Cardiac fibroblast (primary cell): ENCODE data around the gene LYAR.
A peak's percentile ranks its signal among the peaks of the same experiment; 100 is the strongest.
"Not testable (repeated sequence)": the region's sequence is repeated elsewhere in the genome, so short reads cannot be mapped to it uniquely, and the experiment has no call there.

ENCODE experiments used
- DNase-seq, 2 donors: peaks; one replicate each; pipeline versions ENCODE4 v3.0.0 to v3.0.0-alpha.2; 2010; ENCODE audit warnings: low read depth in 2 of 2
- H3K4me3 ChIP-seq, 2 donors: replicated peaks in 1 of 2; 1 replicate in 1 of 2; 2 replicates in 1 of 2; pipeline ENCODE4 v1.5.1; 2011; ENCODE audit warnings: low read depth in 2 of 2, low read length in 2 of 2, mild to moderate bottlenecking in 2 of 2, moderate library complexity in 1 of 2
- TF ChIP-seq, protein P1 (sequence below): IDR thresholded peaks from one replicate; pipeline ENCODE4 v1.5.1; 2011; ENCODE audit warnings: low read depth, mild to moderate bottlenecking, low read length, inconsistent platforms

The LYAR gene

DNA sequence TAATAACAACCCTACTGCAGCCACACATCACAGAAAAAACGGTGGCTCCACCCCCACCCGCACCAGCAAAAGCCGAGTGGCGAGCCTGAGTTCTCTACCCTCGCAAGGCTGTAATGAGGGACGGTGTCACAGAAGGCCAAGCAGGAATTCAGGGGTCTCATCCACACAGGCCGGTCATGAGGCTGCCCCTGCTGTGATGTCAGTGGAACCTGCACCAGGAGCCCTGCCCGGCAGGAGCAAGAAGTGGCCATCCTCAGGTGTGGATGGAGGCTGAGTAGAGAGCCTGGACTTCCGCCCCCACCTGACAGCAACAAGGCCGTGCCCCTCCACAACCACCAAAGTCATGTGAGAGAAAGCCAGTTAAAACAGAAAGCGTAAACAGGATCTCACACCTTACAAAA lies 20.6 kb downstream of the LYAR start:
- H3K4me3 ChIP-seq, result no peak overlapping the region
- DNase-seq, result no peak
- TF ChIP-seq, protein P1, sequence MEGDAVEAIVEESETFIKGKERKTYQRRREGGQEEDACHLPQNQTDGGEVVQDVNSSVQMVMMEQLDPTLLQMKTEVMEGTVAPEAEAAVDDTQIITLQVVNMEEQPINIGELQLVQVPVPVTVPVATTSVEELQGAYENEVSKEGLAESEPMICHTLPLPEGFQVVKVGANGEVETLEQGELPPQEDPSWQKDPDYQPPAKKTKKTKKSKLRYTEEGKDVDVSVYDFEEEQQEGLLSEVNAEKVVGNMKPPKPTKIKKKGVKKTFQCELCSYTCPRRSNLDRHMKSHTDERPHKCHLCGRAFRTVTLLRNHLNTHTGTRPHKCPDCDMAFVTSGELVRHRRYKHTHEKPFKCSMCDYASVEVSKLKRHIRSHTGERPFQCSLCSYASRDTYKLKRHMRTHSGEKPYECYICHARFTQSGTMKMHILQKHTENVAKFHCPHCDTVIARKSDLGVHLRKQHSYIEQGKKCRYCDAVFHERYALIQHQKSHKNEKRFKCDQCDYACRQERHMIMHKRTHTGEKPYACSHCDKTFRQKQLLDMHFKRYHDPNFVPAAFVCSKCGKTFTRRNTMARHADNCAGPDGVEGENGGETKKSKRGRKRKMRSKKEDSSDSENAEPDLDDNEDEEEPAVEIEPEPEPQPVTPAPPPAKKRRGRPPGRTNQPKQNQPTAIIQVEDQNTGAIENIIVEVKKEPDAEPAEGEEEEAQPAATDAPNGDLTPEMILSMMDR, result no peak

DNA sequence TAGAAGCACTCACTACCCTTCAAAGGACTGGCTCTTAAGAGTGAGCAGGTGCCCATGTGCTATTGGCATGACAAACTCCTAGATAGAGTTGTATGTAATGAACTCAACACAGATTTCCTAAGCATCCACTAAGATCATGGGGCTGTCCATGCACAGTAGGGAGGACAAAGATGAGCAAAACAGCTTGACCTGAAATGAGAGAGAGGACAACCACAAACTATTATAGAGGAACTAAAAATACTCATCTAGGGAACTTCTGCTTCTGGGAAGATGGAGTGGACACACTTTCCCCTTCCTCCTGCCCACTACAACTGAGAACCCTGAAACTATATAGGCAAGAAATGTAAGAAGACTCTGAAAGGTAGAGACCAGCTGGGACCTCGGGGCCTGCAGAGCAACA lies 21.2 kb downstream of the LYAR start:
- H3K4me3 ChIP-seq, result no peak overlapping the region
- no peak for DNase-seq
- TF ChIP-seq, protein P1, result no peak

DNA sequence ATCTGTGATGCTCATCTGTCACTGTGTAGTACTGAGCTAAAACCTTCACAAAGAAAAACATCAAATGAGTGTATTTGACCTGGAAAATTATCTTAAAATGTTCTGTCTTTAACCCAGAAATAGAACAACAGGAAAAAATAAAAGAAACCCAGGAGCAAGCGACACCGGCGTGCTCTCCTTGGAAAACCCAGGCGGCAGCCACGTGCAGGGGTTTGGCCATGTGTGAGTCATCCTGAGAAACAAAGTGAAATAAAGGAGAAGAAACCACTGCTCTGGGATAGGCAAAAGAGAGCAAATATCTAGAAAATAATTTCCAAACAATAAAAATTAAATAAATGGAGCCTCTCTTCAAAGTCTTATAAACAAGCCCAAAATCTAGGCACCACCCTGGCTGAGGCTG lies 22.0 kb downstream of the LYAR start:
- peak in 1 of 2 donors; percentile 46 for DNase-seq
- TF ChIP-seq, protein P1, result no peak
- H3K4me3 ChIP-seq, result no peak overlapping the region

DNA sequence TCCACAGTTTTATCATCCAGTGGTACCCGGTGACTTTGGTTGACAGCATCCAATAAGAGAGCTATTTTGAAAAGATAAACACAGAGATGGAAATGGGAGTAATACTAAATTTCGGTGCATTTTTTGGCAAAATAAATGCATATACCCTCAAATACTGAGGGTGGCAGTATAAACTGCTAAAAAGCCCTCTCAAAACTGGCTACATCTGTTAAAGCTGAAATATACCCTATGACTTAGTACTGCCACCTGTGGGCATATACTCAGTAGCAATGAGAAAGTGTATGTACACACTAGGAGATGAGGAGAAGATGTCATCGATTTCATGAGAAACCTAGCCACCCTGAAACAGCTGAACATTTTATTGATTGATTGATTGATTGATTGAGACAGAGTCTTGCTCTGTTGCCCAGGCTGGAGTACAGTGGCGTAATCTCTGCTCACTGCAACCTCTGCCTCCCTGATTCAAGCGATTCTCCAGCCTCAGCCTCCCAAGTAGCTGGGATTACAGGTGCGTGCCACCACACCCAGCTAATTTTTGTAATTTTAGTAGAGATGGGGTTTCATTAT lies 29.7 kb downstream of the LYAR start:
- TF ChIP-seq, protein P1, result peak; percentile 65
- DNase-seq, result peak; percentile 86 to 88
- no peak overlapping the region for H3K4me3 ChIP-seq

DNA sequence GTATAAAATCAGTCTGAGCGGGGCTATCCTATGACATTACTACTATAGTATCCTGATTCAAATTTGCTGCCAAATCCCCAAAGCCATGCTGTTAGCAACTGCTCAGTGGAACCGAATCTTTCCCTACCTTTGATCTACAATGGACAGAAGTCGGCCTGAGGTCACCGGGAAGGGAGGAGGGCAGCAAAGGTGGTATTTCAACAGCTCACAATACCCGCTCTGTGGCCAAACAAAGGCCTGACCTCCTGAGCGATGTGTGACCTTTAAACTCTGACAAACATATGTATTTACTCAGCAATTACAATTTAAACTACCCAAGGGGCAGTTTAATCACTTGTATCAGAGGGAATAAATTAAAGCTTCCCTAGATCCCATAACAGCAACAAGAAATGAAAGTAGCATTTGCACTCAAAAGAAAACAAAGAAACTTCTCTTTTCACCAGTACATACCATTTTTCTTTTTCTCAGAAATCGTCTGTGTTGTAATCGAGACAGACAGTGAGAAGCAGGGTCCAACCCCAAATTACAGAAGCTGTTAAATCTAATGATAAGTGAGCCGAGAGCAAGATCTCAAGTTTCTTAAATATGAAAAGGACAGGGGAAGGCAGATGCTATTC lies 30.4 kb downstream of the LYAR start:
- TF ChIP-seq, protein P1, result no peak
- DNase-seq, result no peak

DNA sequence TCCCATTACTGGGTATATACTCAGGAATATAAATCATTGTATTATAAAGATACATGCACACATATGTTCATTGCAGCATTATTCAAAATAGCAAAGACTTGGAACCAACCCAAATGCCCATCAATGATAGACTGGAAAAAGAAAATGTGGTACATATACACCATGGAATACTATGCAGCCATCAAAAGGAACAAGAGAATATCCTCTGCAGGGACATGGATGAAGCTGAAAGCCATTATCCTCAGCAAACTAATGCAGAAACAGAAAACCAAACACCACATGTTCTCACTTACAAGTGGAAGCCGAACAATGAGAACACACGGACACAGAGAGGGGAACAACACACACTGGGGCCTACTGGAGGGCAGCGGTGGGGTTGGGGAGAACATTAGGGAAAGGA lies 32.2 kb downstream of the LYAR start:
- not testable (repeated sequence) for DNase-seq, H3K4me3 ChIP-seq

More for the DNA sequence above, 30.4 kb downstream of the LYAR start:
- no peak overlapping the region for H3K4me3 ChIP-seq

DNA sequence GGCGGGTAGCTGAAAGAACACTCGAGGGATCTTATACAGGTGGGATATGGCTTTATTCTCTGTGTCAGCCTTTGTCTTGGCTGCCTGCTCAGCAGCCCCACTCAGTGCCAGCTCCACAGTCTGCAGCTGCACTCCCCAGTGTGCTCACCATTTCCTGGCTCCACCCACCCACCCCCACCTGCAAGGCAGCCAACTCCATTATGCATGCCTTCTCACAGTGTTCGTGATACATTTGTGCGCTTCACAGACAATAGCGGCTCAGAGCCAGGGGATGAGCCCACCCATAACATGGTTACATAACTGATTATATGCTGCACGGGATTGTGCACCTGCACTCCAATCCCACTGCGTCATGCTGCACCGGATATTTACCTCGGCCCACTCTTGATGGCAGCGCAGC lies 33.2 kb downstream of the LYAR start:
- TF ChIP-seq, protein P1, result no peak
- DNase-seq, result peak in 1 of 2 donors; percentile 27
- H3K4me3 ChIP-seq, result no peak overlapping the region
